K562 (cell line): ENCODE measurements around the gene PUS3. TPM values are rescaled to one million over a fixed set of nuclear protein-coding genes. Genes with fewer than 3 reads are reported as not detected.

Experiments used
- ARID1B ChIP-seq: fragments of 450-650 bp; IDR thresholded peaks from 2 replicates; pipeline ENCODE4 v1.6.1; 2016; ENCODE audit warnings: antibody characterized with exemption, mild to moderate bottlenecking, inconsistent platforms
- BHLHE40 ChIP-seq: IDR thresholded peaks from 2 replicates; pipeline ENCODE4 v1.6.1; 2011; ENCODE audit warnings: low read length, improper control_type of control experiment
- BRD4 ChIP-seq: fragments of 200-600 bp; sonication (generic); IDR thresholded peaks from 2 replicates; pipeline ENCODE4 v1.6.1; 2017; ENCODE audit warnings: inconsistent platforms
- E2F4 ChIP-seq: sonication (generic); formaldehyde crosslinking; IDR thresholded peaks from 2 replicates; pipeline ENCODE4 v1.8.0; 2022; ENCODE audit warnings: mild to moderate bottlenecking, low read depth, missing genetic modification reagents
- HDAC8 ChIP-seq: fragments of 450-650 bp; IDR thresholded peaks from 2 replicates; pipeline ENCODE4 v1.6.1; 2016; ENCODE audit warnings: mild to moderate bottlenecking, missing genetic modification characterization, moderate library complexity, missing compliant biosample characterization
- HMBOX1 ChIP-seq: sonication (generic); IDR thresholded peaks from 2 replicates; pipeline ENCODE4 v1.6.1; 2016
- HNRNPH1 ChIP-seq: fragments of 200-400 bp; formaldehyde crosslinking; optimal IDR thresholded peaks from 2 replicates; pipeline ENCODE3; 2017; ENCODE audit warnings: low read depth, mild to moderate bottlenecking, low read length, moderate library complexity
- HSF4 ChIP-seq: fragments of 250-450 bp; sonication (Bioruptor Pico); IDR thresholded peaks from 2 replicates; pipeline ENCODE4 v2.1.2; 2022; ENCODE audit warnings: mild to moderate bottlenecking, moderate library complexity, borderline replicate concordance
- JUNB ChIP-seq: fragments of 450-650 bp; formaldehyde crosslinking; conservative IDR thresholded peaks from 2 replicates; pipeline ENCODE4 v1.4.0; 2020; ENCODE audit warnings: mild to moderate bottlenecking
- KAT2B ChIP-seq: IDR thresholded peaks from one replicate; pipeline ENCODE4 v1.6.1; 2012; ENCODE audit warnings: low read depth, mild to moderate bottlenecking, control low read depth, inconsistent platforms, low read length, moderate library complexity
- LCOR ChIP-seq: sonication (generic); formaldehyde crosslinking; IDR thresholded peaks from 2 replicates; pipeline ENCODE4 v1.8.0; 2022; ENCODE audit warnings: mild to moderate bottlenecking, missing genetic modification reagents
- MBD1 ChIP-seq: fragments of 250-450 bp; sonication (Bioruptor Pico); IDR thresholded peaks from 2 replicates; pipeline ENCODE4 v1.8.0; 2022; ENCODE audit warnings: inconsistent platforms
- MECOM ChIP-seq: fragments of 250-450 bp; sonication (Bioruptor Pico); IDR thresholded peaks from 2 replicates; pipeline ENCODE4 v1.8.0; 2022; ENCODE audit warnings: inconsistent platforms
- POLR2G ChIP-seq: fragments of 200-400 bp; formaldehyde crosslinking; IDR thresholded peaks from 2 replicates; pipeline ENCODE4 v1.6.1; 2017; ENCODE audit warnings: low read depth, mild to moderate bottlenecking, antibody characterized with exemption, low read length, moderate library complexity
- POLR2H ChIP-seq: IDR thresholded peaks from 2 replicates; pipeline ENCODE4 v1.6.1; 2016; ENCODE audit warnings: missing genetic modification characterization, low read depth, mild to moderate bottlenecking, control low read depth, missing compliant biosample characterization, moderate library complexity
- SMARCB1 ChIP-seq: IDR thresholded peaks from 2 replicates; pipeline ENCODE4 v1.6.1; 2011; ENCODE audit warnings: improper control_type of control experiment, low read depth; ENCODE audit not compliant: insufficient read length
- U2AF2 ChIP-seq: fragments of 200-400 bp; formaldehyde crosslinking; optimal IDR thresholded peaks from 2 replicates; pipeline ENCODE3; 2017; ENCODE audit warnings: low read depth, mild to moderate bottlenecking, low read length
- ZNF143 ChIP-seq: sonication (generic); formaldehyde crosslinking; IDR thresholded peaks from 2 replicates; pipeline ENCODE4 v1.9.0; 2022; ENCODE audit warnings: mild to moderate bottlenecking, missing genetic modification reagents
- ZNF146 ChIP-seq: IDR thresholded peaks from one replicate; pipeline ENCODE4 v1.6.1; 2018; ENCODE audit warnings: missing compliant biosample characterization; ENCODE audit not compliant: unreplicated experiment
- ZNF764 ChIP-seq: fragments of 250-450 bp; sonication (Bioruptor Pico); IDR thresholded peaks from 2 replicates; pipeline ENCODE4 v1.4.0; 2020; ENCODE audit warnings: low read depth, mild to moderate bottlenecking, moderate library complexity
- polyA plus RNA-seq, 8 experiments: library from polyadenylated mRNA; depleted of rRNA in 4 of 8; stranded (reverse) in 5 of 8; unstranded in 3 of 8; fragments of >200 nt; fragmentation: Nextera tagmentation in 2 of 8; fragmentation: Illumina TruSeq in 1 of 8; extraction: Ambion mirVana in 2 of 8; extraction: Trizol in 1 of 8; gene quantifications; 2 replicates each; pipeline versions ENCODE4 v1.2.1 to v1.2.3, GENCODE V29; 2011 to 2014; ENCODE audit warnings: inconsistent platforms in 1 of 8, missing spikeins in 1 of 8
- total RNA-seq, 7 experiments: library from RNA; depleted of rRNA in 6 of 7; stranded (reverse); fragments of >200 nt in 6 of 7; fragmentation: Illumina TruSeq in 2 of 7; extraction: Trizol in 2 of 7; gene quantifications; 2 replicates each; pipeline versions ENCODE4 v1.2.1 to v1.2.3, GENCODE V29; 2011 to 2021; ENCODE audit warnings: low replicate concordance in 1 of 7
- TF ChIP-seq, protein P1 (sequence below): IDR thresholded peaks from 2 replicates; pipeline ENCODE4 v1.6.1; 2016; ENCODE audit warnings: missing genetic modification characterization, missing compliant biosample characterization

Gene PUS3
- total and polyA plus RNA-seq, 9 of the 15 experiments (the other 6 are each of a cell fraction or from before 2014, with no cell fraction given): 16.5 to 49.2 (median 35.9) TPM

- TF ChIP-seq HNRNPH1: no peak
- TF ChIP-seq POLR2H (tag): peak; percentile 25; the same call in 1 of the 2 replicates
- TF ChIP-seq ZNF764: no peak
- no peak for TF ChIP-seq MECOM (CRISPR knock-in tag)
- TF ChIP-seq ZNF146: no peak
- peak; percentile 11; the same call in 1 of the 2 replicates for TF ChIP-seq ARID1B
- TF ChIP-seq BRD4: no peak
- TF ChIP-seq JUNB (CRISPR knock-in tag): no peak
- no peak for TF ChIP-seq KAT2B
- no peak for TF ChIP-seq E2F4 (CRISPR knock-in tag)
- TF ChIP-seq SMARCB1: no peak
- TF ChIP-seq BHLHE40: no peak; the same call in 1 of the 2 replicates
- no peak for TF ChIP-seq ZNF143 (CRISPR knock-in tag)
- no peak for TF ChIP-seq HMBOX1
- peak; percentile 99 for TF ChIP-seq MBD1 (CRISPR knock-in tag)
- TF ChIP-seq POLR2G: peak; percentile 93
- no peak for TF ChIP-seq HSF4 (CRISPR knock-in tag)
- no peak for TF ChIP-seq LCOR (CRISPR knock-in tag)
- TF ChIP-seq, protein P1, sequence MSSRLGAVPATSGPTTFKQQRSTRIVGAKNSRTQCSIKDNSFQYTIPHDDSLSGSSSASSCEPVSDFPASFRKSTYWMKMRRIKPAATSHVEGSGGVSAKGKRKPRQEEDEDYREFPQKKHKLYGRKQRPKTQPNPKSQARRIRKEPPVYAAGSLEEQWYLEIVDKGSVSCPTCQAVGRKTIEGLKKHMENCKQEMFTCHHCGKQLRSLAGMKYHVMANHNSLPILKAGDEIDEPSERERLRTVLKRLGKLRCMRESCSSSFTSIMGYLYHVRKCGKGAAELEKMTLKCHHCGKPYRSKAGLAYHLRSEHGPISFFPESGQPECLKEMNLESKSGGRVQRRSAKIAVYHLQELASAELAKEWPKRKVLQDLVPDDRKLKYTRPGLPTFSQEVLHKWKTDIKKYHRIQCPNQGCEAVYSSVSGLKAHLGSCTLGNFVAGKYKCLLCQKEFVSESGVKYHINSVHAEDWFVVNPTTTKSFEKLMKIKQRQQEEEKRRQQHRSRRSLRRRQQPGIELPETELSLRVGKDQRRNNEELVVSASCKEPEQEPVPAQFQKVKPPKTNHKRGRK: no peak
- TF ChIP-seq U2AF2: no peak
- no peak for TF ChIP-seq HDAC8 (tag)
Observed at GRCh38 chr11:125887373-125888324, 15.4 kb downstream of the PUS3 start, which contains the start of gene HYLS1 (continued).
